ENCODE data around the gene ADAP2. TPM values are rescaled to one million over a fixed set of nuclear protein-coding genes. Genes with fewer than 3 reads are reported as not detected.

The ADAP2 gene
- total and polyA plus RNA-seq, 10 of the 15 experiments (the other 5 are each of a cell fraction or from before 2014, with no cell fraction given) = 0.15 to 13.6 (median 6.8) TPM

DNA sequence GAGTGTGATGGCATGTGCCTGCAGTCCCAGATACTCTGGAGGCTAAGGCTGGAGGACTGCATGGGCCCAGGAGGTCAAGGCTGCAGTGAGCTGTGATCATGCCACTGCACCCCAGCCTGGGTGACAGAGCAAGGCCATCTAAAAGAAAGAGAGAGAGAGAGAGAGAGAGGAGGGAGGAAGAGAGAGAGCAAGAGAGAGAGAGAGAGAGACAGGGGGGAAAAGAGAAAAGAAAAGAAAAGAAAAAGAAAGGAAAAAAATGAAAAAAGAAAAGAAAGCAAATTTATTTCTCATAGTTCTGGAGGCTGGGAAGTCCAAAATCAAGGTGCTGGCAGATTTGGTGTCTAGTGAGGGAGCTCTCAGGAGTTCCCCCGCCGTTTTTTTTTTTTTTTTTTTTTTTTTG lies 82.4 kb downstream of the ADAP2 start:
- in situ Hi-C loops (cut with MboI) (no loop called here), intact Hi-C loops (cut with micrococcal nuclease; ENCODE audit: unreplicated experiment) (no loop called here)
- Histone ChIP-seq H3K36me3 (ENCODE audit: control insufficient read depth in 2 of 2, insufficient read depth in 2 of 2, low read length in 1 of 2) (peaks cover 0 to 8% of the 10 kb centered on the region in 2 experiments; a peak in 3 of 4 replicates), H3K9me3 (replicated peaks; ENCODE audit: control insufficient read depth, insufficient read depth, low read length) (no peaks in the 10 kb centered on the region), H3K79me2 (ENCODE audit: control insufficient read depth, insufficient read depth, low read length) (no peaks in the 10 kb centered on the region), H3K27ac (ENCODE audit: control insufficient read depth, insufficient read depth) (no peak overlapping the region), H3K4me2 (ENCODE audit: control insufficient read depth, insufficient read depth) (no peak overlapping the region), H3K4me3 (no peak overlapping the region), H3K4me1 (ENCODE audit: control insufficient read depth, insufficient read depth, low read length) (no peaks in the 10 kb centered on the region), H2AFZ (ENCODE audit: control insufficient read depth, low read depth, low read length) (no peak overlapping the region), H3K27me3 (replicated peaks in 1 of 2; ENCODE audit: control insufficient read depth in 2 of 2, insufficient read depth in 2 of 2, low read length in 1 of 2) (no peaks in the 10 kb centered on the region), H4K20me1 (ENCODE audit: control insufficient read depth, insufficient read depth) (no peaks in the 10 kb centered on the region), H3K9ac (ENCODE audit: control insufficient read depth, insufficient read depth, low read length) (no peak overlapping the region)
- SMC1A ChIA-PET (ENCODE audit: uncharacterized antibody, unreplicated experiment) = interaction anchor here (0.9 kb wide), 1 partner anchor 211 kb away, joined by 4 read pairs; no protein-coding TSS in a partner anchor
- TF ChIP-seq RUNX3 (IDR thresholded peaks at IDR 0.05; ENCODE audit: low read length) (no peak), CBX3 (IDR thresholded peaks at IDR 0.05; ENCODE audit: borderline replicate concordance, low read depth) (no peak), SREBF1 (IDR thresholded peaks at IDR 0.05; ENCODE audit: low read length) (no peak), CBFB (IDR thresholded peaks at IDR 0.05; ENCODE audit: low read depth) (no peak)
- TF ChIP-seq, protein P1, sequence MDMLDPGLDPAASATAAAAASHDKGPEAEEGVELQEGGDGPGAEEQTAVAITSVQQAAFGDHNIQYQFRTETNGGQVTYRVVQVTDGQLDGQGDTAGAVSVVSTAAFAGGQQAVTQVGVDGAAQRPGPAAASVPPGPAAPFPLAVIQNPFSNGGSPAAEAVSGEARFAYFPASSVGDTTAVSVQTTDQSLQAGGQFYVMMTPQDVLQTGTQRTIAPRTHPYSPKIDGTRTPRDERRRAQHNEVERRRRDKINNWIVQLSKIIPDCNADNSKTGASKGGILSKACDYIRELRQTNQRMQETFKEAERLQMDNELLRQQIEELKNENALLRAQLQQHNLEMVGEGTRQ (IDR thresholded peaks at IDR 0.05; ENCODE audit: borderline replicate concordance, low read depth, low read length) = no peak
- no peak for DNase-seq (ENCODE audit: low read depth, low spot score)
- POLR2A ChIA-PET = no interaction called here
- RAD21 ChIA-PET (ENCODE audit: unreplicated experiment) = no interaction called here
- BruUV-seq (replicated peaks) = no TSS peak
- WGBS (ENCODE audit: insufficient coverage, insufficient replicate concordance, low lambda C conversion rate, missing lambda C conversion rate) = 81% methylated on average over 2 of the region's 2 CpGs
- FAIRE-seq = no peak
- no peak for ATAC-seq
- CTCF ChIA-PET = no interaction called here

DNA sequence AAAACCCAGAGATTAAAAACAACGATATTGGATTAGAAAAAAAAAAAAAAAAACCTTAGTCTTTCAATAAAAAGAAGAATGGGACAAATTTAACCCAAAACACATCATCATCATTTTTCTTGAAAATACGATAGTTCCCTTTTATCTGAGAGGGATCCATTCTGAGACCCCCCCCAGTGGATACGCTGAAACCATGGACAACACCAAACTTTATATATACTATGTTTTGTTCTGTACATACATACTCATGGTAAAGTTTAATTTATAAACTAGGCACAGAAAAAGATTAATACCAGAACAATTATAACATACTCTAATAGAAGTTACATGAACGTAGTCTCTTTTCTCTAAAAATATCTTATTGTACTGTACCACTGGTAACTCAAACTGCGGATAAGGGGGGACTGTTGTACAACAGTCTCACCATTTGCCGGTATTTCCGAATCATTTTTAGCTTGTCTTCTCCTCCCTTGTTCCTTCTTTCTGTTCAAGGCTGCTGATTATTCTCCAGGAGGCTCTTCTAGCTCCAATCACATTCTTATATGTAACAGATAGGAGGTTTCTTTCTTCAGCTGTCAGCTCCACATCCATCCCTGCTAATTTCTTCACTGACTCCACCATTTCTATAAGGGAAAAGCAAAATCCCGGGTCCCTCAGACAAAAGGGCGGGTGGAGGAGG lies 86.1 kb downstream of the ADAP2 start:
- intact Hi-C loops (cut with micrococcal nuclease; ENCODE audit: unreplicated experiment) = loop anchor here (2.0 kb wide), 1 partner anchor 101 kb away; the partner anchor contains the start of gene TEFM
- CTCF ChIA-PET = interaction anchor here (0.7 to 3.5 kb wide), 3 partner anchors 103 to 616 kb away, joined by 3 to 17 read pairs (median 4); no protein-coding TSS in a partner anchor
- Histone ChIP-seq H2AFZ (ENCODE audit: control insufficient read depth, low read depth, low read length) (peak overlapping the region; percentile 94), H3K4me1 (ENCODE audit: control insufficient read depth, insufficient read depth, low read length) (no peaks in the 10 kb centered on the region), H3K27me3 (replicated peaks in 1 of 2; ENCODE audit: control insufficient read depth in 2 of 2, insufficient read depth in 2 of 2, low read length in 1 of 2) (no peaks in the 10 kb centered on the region), H3K27ac (ENCODE audit: control insufficient read depth, insufficient read depth) (peak overlapping the region; percentile 42; the same call in 1 of the 2 replicates), H3K79me2 (ENCODE audit: control insufficient read depth, insufficient read depth, low read length) (no peaks in the 10 kb centered on the region), H3K9ac (ENCODE audit: control insufficient read depth, insufficient read depth, low read length) (peak overlapping the region; percentile 74), H3K4me3 (peak overlapping the region; percentile 74), H4K20me1 (ENCODE audit: control insufficient read depth, insufficient read depth) (no peaks in the 10 kb centered on the region), H3K9me3 (replicated peaks; ENCODE audit: control insufficient read depth, insufficient read depth, low read length) (no peaks in the 10 kb centered on the region), H3K36me3 (ENCODE audit: control insufficient read depth in 2 of 2, insufficient read depth in 2 of 2, low read length in 1 of 2) (0 out of 4 replicates have a peak, but pooled peaks cover 0 to 3% of the 10 kb centered on the region in 2 experiments), H3K4me2 (ENCODE audit: control insufficient read depth, insufficient read depth) (peak overlapping the region; percentile 84)
- ATAC-seq (no peak), DNase-seq (ENCODE audit: low read depth, low spot score) (no peak), FAIRE-seq (no peak)
- RAD21 ChIA-PET (ENCODE audit: unreplicated experiment) = interaction anchor here (0.9 to 1.6 kb wide), 4 partner anchors 37 to 209 kb away, joined by 3 to 8 read pairs (median 4); partner anchors contain the start of genes NF1 and RNF135
- BruUV-seq (replicated peaks) = no TSS peak
- in situ Hi-C loops (cut with MboI) = no loop called here
- 64% methylated on average over 9 of the region's 9 CpGs for WGBS (ENCODE audit: insufficient coverage, insufficient replicate concordance, low lambda C conversion rate, missing lambda C conversion rate)
- POLR2A ChIA-PET = interaction anchor here (0.7 to 0.9 kb wide), 2 partner anchors 10 to 139 kb away, joined by 3 to 4 read pairs; no protein-coding TSS in a partner anchor
- SMC1A ChIA-PET (ENCODE audit: uncharacterized antibody, unreplicated experiment) = interaction anchor here (0.8 to 2.4 kb wide), 2 partner anchors 98 to 208 kb away, joined by 3 to 9 read pairs; no protein-coding TSS in a partner anchor
- TF ChIP-seq RBBP5 (conservative IDR thresholded peaks at IDR 0.05) = no peak
- no peak for TF ChIP-seq ZNF24 (IDR thresholded peaks at IDR 0.05)
- TF ChIP-seq, protein P2, sequence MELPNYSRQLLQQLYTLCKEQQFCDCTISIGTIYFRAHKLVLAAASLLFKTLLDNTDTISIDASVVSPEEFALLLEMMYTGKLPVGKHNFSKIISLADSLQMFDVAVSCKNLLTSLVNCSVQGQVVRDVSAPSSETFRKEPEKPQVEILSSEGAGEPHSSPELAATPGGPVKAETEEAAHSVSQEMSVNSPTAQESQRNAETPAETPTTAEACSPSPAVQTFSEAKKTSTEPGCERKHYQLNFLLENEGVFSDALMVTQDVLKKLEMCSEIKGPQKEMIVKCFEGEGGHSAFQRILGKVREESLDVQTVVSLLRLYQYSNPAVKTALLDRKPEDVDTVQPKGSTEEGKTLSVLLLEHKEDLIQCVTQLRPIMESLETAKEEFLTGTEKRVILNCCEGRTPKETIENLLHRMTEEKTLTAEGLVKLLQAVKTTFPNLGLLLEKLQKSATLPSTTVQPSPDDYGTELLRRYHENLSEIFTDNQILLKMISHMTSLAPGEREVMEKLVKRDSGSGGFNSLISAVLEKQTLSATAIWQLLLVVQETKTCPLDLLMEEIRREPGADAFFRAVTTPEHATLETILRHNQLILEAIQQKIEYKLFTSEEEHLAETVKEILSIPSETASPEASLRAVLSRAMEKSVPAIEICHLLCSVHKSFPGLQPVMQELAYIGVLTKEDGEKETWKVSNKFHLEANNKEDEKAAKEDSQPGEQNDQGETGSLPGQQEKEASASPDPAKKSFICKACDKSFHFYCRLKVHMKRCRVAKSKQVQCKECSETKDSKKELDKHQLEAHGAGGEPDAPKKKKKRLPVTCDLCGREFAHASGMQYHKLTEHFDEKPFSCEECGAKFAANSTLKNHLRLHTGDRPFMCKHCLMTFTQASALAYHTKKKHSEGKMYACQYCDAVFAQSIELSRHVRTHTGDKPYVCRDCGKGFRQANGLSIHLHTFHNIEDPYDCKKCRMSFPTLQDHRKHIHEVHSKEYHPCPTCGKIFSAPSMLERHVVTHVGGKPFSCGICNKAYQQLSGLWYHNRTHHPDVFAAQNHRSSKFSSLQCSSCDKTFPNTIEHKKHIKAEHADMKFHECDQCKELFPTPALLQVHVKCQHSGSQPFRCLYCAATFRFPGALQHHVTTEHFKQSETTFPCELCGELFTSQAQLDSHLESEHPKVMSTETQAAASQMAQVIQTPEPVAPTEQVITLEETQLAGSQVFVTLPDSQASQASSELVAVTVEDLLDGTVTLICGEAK (IDR thresholded peaks at IDR 0.05; ENCODE audit: borderline replicate concordance) = peak; percentile 66

All from GM12878 (cell line).